Cardiac septum (tissue), 1 donor: Measurements from ENCODE around the gene UBA7. TPM values are rescaled to one million over a fixed set of nuclear protein-coding genes. Genes with fewer than 3 reads are reported as not detected.
"Not testable (repeated sequence)": the region's sequence is repeated elsewhere in the genome, so short reads cannot be mapped to it uniquely, and the experiment has no call there.

Experiments
- DNase-seq: peaks from one replicate; pipeline ENCODE4 v3.0.0-alpha.2; 2020; ENCODE audit warnings: low spot score
- intact Hi-C: fragments of 100-400 bp; cut with DNase I; formaldehyde crosslinking; loops from one replicate; pipeline ENCODE4 v1.14.0; 2022
- total RNA-seq: library from RNA; stranded (reverse); fragmentation: NEBNext Ultra II Directional; extraction: Animal tissue kit (Norgen Biotek cat#: 25700); gene quantifications from one replicate; pipeline ENCODE4 v1.2.1, GENCODE V29; 2021
- donor health status: DM: no; HTN: no; CAD: no.

The UBA7 gene
- total RNA-seq, 1 donor from 2014 or later, result 20.0 TPM

DNA sequence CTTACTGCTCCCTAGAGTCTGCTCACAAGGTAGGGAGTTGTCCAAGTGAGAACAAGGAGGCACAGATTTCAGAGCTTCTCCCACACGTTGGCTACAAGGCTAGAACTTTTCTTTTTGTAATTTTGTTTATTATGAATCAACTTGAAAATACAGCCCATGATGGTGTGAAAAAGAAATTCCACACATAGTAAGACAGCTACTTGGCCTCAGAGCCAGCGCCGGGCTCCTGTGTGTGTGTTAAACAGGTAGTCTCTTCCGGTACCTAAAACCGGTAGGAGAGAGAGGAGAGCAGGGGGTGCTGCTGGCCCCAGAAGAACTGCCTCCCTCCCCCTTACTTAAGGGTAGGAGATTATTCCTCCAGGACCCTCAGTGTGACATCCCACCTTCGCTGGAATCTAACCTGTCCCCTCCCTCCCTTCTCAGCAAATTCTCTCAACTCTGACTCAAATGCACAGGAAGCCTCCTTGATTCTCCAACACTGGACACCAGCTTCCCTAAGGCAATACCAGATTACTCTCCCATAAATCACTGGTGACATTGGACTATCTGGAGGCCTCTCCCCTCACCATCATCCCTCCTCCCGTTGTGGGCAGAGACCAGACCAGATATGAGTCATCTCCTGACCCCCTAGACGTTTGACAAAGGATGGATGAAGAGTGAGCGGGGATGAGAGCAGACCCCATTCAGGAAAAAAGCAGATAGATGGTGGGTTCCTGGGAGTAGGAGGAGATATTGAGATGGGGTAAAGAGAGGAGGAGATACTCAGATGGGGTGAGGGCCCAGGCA is 22.9 kb downstream of the UBA7 start:
- DNase-seq, result no peak
- intact Hi-C loops, result no loop called here

DNA sequence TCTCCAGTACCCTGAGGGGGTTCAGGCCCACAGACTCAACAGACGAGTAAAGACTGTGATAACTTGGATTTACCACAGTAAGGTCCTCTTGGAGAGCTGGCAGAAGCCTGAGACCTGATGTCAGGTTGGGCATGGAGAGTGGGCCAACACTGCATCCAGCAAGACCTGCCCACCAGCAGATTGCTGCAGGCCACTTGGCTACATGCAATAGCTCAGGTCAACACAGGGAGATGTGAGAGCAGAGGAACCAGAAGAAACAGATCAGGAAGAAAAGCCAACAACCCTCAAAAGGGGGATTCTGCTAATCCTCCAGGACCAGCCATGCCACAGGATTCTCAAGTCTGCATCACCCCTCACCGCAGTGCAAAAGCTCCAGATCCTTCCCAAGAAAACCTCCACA is 25.7 kb downstream of the UBA7 start:
- DNase-seq, result peak; percentile 29
- intact Hi-C loops, result loop anchor here (5.0 kb wide), 1 partner anchor 66 kb away; the partner anchor contains the start of gene GMPPB

DNA sequence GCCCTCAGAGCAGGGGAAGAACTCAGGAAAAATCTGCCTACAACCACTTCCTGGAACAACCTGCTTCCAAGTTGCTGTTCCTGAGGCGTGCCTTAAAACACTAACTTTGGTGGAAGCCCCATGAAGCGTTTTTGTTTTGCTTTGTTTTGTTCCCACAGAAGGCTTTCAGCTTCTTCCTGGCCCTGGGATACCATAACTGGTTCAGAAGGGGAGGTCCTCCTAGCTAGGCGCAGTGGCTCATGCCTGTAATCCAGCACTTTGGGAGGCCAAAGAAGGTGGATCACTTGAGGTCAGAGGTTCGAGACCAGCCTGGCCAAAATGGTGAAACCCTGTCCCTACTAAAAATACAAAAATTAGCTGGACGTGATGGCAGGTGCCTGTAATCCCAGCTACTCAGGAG is 26.2 kb downstream of the UBA7 start:
- intact Hi-C loops, result loop anchor here (5.0 kb wide), 1 partner anchor 65 kb away; the partner anchor contains the start of gene GMPPB
- DNase-seq, result peak; percentile 9

DNA sequence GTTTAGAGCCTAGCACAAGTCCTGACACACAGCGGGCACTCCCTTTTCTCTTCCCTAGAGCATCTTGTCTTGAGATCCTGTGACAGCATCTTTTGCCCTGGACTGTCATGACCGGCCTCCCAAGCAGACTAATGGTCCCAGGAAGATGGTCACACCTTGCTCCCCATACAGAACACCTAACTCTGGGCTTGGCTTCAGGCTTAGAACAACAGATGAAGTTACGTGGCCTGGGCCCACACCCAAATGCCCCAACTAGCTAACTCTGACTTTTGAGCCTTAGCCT is 26.6 kb downstream of the UBA7 start:
- intact Hi-C loops, result loop anchor here (5.0 kb wide), 1 partner anchor 65 kb away; the partner anchor contains the start of gene GMPPB
- no peak for DNase-seq

DNA sequence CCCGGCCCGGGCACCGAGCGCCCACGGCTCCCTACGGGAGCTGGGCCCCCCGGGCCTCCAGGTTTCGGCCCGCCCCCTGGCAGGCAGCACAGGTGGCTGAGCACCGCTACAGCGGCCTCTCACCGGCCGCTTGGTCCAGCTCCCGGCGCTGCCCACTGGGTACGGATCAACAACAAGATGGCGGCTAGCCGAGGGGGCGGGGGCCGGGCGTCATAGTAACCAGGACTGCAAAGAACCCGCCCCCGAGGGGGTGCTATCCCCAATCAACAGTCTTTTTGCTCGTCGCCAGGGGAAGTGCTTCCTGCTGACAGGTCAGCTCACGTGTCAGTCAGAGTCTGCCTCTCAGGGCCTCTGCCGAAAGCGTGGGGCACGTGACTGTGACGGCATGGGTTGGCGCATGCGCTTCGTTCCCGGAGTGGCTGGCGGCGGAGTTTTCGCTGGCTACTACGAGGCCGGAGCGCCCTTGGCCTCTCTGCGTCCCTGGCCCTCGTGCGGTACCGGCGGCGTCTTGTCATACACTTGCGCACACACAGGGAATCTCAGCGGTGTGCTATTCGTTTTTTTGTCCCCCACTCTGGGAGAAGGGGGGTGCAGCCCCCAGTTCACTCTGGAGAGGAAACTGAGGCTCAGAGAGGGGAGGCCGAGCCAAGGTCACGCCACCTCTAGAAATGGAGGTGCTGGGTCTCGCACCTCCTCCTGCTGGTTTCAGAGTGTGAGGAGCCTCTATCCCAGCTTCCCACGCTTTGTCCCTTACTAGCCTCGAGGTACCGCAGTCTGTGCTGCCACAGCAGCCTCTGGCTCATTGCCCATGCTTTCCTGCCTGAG is 27.2 kb downstream of the UBA7 start, which contains the start of gene IP6K1:
TSS of gene IP6K1 (minus strand) at position 186 of the 825 bp plus-strand sequence. CDS start 38,502 bp downstream, outside the sequence.
- peak; percentile 100 for DNase-seq
- intact Hi-C loops, result loop anchor here (5.0 kb wide), 1 partner anchor 64 kb away; the partner anchor contains the start of gene GMPPB

DNA sequence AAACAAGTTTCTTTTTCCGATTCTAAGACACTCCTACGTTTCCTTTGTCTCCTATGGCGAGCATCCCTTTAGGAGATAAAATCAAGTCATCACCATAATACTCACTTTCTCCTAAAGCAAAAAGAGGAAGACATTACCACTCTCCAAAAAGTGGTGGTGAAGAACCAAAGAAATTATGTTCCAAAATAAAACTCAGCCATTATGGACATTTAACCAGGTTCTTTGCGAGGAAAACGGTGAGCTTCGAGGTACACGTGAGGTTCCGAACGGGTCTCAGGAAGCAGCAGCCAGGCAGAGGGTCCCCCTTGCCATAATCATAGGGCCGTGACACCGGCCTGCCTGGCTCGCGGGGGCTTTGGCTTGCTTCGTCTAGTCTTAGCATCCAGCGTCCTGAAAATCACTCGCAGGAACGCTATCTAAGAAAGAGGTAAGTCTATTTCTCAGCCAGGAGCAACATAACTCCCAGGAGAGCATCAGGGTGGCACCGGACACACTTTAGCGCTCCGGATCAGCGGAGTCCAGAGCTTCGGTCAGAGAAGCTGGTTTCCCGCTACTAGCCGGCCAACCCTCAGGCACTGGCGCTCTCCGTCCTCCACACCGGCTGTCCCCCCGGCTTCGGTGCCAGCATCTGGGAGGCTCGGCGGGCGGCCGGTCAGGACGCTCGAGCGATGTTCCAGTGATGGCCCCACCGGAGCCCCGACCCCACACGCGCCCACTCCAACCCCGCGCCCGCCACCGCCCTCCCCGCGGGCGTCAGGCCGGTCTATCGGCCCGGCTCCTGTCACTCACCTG is 28.0 kb downstream of the UBA7 start:
- DNase-seq, result peak; percentile 78
- intact Hi-C loops, result loop anchor here (5.0 kb wide), 1 partner anchor 63 kb away; the partner anchor contains the start of gene GMPPB

DNA sequence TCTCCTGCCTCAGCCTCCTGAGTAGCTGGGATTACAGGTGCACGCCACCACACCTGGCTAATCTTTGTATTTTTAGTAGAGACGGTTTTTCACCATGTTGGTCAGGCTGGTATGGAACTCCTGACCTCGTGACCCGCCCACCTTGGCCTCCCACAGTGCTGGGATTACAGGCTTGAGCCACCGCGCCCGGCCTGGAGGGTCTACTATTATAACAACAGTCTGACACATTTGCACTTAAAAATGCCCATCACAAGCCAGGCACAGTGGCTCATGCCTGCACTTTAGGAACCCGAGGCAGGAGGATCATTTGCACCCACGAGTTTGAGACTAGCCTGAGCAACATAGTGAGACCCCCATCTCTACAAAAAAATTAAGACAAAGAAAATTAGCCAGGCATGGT is 31.5 kb downstream of the UBA7 start:
- peak; percentile 39 for DNase-seq
- intact Hi-C loops, result not testable (repeated sequence)

DNA sequence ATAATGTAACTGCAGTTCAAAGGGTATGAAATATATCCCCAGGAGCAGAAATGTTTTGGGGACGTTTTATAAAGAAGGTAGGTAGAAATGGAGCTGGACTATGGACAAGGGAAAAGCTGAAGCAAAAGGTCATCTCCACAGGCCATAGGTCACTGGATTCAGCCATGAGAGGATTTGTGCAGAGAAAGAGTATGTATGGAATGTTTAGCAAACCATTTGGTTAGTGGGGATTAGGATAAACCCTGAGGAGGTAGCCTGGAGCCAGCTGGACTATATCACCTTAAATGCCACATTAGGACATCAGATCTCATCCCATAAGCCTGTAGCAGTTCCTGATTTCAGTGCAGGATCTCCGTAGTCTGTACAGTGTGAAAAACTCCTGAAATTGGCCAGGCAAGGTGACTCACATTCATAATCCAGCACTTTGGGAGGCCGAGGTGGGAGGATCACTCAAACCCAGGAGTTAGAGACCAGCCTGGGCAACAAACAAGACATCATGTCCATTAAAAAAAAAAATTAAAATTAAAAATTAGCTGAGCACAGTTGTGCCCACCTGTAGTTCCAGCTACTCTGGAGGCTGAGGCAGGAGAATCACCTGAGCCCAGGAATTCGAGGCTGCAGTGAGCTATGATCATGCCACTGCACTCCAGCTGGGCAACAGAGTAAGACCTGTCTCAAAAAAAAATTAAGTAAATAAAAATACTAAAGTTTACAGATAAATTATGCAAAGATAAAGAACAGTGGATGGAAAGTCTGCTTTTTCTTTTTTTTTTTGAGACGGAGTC is 32.1 kb downstream of the UBA7 start:
- DNase-seq, result peak; percentile 53
- intact Hi-C loops, result no loop called here

DNA sequence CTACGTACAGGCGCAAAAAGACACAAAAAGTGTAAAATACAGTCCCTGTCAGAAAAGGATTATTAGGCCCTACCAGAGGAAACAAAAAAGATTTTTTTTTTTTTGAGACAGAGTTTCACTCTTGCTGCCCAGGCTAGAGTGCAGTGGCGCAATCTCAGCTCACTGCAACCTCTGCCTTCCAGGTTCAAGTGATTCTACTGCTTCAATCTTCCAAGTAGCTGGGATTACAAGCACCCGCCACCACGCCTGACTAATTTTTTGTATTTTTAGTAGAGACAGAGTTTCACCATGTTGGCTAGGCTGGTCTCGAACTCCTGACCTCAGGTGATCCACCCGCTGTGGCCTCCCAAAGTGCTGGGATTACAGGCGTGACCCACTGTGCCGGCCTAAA is 32.8 kb downstream of the UBA7 start:
- intact Hi-C loops, result not testable (repeated sequence)
- DNase-seq, result peak; percentile 1

DNA sequence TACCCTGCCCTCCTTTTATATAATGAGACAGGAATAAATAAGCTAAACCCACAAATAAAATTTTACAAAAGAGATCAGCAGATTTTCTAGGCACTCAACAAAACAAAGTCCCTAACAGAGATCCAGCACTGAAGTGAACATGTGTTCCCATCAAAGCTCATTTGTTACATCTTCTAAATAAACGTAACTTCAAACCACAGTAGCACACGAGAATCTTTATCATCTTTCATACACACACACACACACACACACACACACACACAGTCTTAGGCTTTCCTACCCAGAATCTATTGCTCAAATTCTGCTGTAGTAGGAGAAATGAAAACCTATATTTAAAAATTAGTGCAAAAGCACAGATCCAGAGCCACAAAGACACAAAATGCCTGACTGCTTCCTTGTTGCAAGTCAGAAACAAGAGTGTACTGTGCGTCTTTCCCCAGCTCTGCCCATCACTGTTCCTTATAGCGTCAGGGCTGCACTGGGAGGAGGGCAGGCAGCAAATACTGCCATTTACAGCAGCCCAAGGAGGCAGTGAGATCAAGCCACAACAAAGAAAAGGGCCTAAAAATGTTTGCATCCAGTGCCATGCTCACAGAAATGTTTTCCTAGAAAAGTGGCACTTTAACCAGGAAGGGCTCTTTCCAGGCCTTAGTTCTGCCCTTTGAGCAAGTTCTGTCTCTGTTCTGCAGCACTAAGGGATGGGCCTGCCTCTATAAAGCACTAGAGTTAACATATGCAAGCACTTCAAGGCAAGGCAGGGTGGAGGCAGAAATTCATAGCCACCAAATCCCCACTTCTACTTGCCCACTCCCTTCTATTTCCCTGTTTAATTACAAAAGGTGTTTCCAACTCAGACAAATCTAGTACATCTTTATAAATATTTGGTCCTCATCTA is 33.4 kb downstream of the UBA7 start:
- no peak for DNase-seq
- intact Hi-C loops, result no loop called here

DNA sequence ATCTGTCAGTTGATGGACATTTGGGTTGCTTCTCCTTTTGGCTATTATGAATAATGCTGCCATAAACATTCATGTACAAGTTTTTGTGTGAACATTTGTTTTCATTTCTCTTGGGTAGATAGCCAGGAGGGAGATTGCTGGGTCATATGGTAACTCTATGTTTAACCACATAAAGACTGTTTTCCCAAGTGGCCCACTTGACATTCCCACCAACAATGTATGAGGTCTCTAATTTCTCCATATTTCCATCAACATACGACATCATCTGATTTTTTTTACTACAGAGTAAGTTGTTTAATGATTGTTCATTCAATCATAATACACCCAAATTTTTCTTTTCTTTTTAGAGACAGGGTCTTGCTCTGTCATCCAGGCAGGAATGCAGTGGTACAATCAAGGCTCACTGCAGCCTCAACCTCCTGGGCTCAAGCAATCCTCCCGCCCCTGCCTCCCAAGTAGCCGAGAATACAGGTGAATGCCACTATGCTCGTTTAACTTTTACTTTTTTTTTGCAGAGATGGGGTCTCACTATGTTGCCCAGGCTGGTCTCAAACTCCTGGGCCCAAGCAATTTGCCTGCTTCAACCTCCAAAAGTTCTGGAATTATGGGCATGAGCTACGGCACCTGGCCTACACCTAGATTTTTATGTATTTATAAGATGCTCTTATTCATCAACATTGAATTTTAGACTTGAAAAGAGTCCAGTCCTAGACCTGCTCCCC is 34.2 kb downstream of the UBA7 start:
- intact Hi-C loops, result no loop called here
- DNase-seq, result no peak

DNA sequence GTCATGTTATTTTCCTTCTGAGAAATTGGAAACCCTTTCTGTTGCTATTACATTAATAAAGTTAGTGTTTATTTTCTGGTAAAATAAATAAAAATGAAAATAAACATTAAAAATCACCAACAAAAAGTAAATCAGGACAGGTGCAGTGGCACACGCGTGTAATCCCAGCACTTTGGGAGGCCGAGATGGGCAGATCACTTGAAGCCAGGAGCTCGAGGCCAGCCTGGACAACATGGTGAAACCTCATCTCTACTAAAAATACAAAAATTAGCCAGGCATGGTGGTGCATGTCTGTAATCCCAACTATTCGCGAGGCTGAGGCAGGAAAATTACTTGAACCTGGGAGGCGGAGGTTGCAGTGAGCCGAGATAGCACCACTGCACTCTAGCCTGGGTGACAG is 37.7 kb downstream of the UBA7 start:
- DNase-seq, intact Hi-C loops: not testable (repeated sequence)

DNA sequence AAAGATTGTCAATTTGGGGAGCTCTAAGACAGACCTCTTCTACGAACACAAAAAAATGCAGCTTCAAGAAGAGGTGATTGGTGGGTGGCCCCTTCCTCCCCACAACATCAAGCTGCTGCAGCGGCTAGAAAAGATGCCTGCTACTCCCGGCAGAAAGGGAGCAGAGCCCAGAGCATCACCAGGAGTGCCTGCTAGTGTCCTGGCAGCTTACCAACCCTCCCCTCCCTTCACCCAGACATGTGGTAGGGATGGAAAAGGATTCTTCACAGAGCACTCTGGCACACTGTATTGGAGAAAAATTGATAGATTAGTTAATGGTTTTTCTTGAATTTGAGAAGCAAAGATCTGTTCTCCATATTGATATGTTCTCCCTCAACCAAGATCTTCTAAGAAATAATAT is 38.2 kb downstream of the UBA7 start:
- no peak for DNase-seq
- intact Hi-C loops, result no loop called here

DNA sequence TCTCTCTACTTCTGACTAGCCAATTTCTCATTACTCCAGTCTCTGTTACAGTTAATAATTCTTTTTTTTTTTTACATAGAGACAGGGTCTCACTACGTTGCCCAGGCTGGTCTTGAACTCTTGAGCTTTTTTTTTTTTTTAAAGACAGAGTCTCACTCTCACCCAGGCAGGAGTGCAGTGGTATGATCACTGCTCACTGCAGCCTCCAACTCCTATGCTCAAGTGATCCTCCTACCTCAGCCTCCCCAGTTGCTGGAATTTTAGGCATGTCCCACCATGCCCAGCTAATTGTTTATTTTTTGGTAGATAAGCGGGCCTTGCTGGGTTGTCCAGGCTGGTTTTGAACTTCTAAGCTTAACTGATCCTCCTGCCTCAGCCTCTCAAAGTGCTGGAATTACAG is 41.0 kb downstream of the UBA7 start:
- DNase-seq, result no peak
- intact Hi-C loops, result no loop called here

DNA sequence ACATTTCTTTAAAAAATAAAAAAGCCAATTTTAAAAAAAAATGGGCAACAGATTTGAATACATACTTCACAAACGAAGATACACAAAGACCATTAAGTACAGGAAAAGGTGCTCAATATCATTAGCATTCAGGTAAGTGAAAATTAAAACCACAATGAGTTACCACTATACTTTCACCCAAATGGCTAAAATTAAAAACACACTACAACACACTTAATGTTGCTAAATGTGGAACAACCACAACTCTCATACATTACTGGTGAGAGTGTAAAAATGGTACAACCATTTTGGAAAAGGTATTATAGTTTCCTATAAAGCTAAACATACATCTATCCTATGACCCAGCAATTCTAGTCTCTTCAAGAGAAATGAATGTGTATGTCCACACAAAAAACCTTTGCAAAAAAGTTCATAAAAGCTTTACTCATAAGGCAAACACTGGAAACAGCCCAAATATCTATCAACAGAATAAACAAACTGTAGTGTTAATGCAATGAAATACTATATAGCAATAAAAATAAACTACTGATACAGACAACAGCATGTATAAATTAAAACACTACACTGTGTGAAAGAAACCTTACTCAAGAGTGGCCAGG is 42.3 kb downstream of the UBA7 start:
- DNase-seq, result no peak
- intact Hi-C loops, result no loop called here

DNA sequence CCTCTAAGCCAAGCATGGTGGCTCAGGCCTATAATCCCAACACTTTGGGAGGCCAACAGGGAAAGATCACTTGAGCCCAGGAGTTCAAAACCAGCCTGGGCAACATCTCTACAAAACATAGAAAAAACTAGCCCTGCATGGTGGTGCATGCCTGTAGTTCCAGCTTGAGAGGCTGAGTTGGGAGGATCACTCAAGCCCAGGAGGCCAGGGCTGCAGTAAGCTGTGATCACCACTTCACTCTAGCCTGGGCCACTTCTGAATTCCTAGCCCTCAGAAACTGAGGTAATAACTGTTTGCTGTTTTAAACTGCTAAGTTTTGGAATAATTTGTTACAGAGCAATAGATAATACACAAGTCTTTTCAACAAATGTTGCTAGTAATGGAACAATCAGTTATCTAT is 43.8 kb downstream of the UBA7 start:
- intact Hi-C loops, result no loop called here
- no peak for DNase-seq

DNA sequence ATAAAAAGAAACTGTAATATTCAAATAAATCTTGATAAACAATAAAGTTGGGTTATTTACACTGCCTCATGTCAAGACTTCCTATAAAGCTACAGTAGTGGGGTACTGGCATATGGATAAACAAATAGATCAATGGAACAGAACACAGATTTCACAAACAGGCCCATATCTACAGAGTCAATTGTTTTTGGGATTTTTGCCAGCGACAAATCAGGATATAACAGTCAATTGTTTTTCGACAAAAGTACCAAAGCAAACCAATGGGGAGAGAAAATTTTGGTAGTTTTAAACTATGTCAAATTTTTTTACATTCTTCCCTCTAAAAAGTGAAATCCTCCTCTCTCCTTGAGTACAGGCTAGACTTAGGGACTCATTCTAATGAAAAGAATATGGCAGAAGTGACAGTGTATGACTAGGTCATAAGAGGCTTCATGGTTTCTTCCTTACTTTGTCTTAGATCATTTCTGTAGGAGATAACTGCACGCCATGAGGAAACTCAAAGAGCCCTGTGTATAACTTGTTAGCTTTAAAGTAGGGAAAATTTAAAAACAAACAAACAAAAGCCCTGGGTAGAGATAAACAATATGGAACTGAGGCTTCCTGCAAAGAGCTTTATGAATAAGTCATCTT is 44.4 kb downstream of the UBA7 start:
- DNase-seq, result no peak
- intact Hi-C loops, result no loop called here
